ENCODE results near the gene NRXN2.
"Not testable (repeated sequence)": the region's sequence is repeated elsewhere in the genome, so short reads cannot be mapped to it uniquely, and the experiment has no call there.

NRXN2 gene

DNA sequence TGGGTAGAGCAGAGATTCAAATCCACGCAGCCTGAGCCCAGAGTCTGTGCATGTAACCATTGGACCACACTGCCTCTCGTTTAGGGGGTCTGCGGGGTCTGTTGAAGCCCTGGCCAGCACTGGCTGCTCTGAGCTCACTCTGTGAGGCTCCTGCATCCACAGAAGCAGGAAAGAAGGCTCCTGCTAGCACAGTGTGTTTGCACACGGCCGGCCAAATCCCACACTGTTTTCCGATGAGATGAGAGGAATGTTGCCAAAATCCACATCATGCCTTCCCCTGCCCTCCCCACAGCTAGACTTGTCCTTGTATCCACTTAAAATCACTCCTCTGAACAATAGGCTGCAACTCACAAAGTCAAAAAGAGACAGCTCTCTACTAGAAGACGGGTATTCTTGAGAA is 142.6 kb downstream of the NRXN2 start:
- no peak for DNase-seq

DNA sequence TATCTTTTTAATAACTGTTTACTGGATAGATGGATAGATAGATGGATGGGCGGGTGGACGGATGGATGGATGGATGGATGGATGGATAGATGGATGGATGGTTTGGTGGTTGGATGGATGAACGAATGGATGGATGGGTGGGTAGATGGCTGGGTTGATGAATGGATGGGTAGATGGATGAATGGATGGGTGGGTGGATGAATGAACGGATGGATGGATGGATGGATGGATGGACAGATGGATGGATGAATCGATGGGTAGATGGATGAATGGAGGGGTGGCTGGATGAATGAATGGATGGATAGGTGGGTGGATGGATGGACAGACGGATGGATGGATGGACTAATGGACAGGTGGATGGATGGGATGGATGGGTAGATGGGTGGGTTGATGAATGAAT is 145.8 kb downstream of the NRXN2 start:
- no peak for DNase-seq

DNA sequence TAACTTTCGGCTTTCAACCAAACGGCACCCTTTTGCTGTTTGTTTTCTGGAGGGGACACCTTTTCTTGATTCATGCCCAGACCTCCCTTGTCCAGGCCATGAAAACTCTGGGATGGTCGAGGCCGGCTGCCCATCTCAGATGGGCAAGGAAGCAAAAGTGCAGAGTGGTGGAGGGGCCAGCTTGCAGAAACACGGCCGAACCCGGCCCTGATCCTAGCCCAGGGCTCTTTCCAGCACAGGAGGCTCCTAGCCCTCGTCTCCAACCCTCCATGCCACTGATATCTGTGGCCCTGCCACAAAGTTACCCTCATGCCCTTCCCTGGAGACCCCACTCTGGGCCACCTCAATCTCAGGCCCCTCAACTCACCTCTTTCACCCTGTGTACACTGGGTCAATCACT is 150.9 kb downstream of the NRXN2 start:
- DNase-seq = no peak

DNA sequence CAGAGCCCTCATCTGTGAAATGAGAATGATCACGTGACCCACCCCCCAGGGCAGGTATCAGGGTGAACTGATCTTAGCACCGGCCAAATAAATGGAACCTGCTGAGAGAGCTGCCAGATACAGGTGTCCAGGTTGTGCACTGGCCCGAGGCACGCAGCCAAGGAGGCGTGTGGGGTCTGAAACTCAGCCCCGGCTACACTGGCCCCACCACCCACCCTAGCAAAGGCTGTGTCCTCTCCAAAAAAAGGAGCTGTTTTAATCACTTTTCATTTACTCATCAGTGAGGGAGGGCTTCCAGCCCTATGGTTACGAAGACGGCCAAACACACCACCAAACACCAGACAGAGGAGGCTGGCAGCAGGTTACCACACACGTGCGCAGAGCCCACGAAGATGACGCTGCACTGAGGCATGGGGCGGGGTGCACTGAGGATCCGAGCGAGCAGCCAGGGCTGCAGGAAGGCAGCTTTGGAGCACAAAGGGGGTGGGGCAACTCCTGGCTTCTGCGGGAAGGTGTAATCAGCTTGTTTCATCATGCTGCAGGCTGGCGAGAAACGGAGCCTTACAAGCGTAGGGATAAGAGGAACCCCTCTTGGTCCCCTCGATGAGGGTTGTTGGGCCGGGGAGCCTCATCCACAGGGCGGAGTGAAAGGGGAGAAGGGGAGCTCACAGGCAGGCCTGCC is 151.4 kb downstream of the NRXN2 start:
- no peak for DNase-seq

DNA sequence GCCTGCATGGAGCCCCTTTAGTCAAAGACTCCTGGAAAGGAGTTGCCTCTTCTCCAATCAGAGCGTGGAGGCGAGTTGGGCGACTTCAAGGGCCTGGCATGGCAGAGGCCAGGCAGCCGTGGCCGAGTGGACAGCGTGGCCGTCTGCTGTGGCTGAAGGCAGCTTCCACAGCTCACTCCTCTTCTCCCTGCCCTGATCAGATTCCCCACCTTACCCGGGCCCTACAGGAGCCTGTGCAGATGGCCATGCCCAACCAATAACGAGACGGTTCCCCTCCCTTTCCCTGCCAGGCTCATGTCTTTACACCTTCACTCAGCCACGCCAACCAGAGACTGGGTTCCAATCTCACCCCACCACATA is 152.0 kb downstream of the NRXN2 start:
- no peak for DNase-seq

DNA sequence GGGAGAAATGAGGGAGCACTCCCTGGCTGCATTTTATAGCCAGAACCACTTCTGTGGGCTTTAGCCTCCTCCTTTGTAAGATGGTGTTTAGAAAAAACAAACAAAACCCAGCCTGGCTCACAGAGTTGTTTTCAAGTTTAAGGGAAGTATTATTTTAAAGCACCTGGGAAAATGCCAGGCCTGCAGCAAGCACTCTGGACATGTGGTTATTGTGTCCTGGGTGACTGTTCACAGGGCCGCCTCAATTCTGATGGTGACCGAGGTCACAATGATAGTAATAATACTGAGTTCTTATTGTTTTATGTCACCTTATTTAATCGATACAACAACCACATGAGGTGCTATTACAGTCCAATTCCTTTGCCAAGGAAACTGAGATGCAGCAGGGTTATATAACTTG is 152.7 kb downstream of the NRXN2 start:
- DNase-seq = no peak

DNA sequence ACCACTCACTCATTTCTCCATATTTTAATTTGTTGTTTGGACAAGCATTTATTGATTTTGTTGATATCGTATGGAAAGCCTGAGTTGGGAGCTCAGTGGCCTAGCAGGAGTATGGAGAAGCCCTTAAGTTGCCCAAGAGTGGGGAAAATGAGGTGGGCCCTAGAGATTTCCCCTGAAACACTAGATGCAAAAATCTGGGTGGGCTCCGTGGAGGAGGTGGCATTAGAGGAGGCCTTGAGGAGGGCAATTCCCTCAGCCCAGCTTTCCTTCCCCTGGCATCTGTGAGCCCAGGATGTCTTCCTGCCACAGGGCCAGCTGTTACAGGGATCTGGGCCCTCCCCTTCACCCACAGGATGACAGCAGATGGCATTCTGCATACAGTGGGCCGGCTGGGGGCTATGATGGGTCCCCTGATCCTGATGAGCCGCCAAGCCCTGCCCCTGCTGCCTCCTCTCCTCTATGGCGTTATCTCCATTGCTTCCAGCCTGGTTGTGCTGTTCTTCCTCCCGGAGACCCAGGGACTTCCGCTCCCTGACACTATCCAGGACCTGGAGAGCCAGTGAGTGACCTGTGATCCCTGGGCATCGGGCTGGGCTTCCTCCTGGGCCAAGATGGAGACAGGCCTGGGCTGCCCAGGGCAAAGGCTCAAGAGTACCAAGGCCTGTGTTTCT is 153.6 kb downstream of the NRXN2 start:
- DNase-seq = no peak

DNA sequence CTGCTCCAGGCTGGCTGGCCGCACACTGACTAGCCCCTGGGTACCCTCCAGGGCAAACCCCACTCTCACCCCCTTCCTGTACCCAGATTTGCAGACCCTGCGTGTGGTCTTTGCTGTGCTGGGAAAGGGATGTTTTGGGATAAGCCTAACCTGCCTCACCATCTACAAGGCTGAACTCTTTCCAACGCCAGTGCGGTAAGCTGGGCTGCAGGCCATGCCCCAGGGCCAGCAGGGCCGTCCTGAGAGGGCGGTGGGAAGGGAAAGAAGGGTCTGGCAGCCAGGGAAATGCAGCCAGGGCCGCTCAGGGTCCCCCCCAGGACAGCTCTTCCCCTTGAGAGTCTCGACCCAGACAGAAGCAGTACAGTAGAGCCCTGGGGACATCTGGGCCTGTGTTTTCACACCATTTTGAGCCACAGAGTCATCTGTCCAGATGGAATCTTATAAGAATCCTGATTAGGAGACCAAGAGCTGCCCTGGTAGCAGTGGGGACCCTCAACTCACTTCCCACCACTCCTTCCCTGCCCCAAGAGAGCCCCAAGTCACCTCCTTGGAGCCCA is 154.3 kb downstream of the NRXN2 start:
- DNase-seq = no peak

DNA sequence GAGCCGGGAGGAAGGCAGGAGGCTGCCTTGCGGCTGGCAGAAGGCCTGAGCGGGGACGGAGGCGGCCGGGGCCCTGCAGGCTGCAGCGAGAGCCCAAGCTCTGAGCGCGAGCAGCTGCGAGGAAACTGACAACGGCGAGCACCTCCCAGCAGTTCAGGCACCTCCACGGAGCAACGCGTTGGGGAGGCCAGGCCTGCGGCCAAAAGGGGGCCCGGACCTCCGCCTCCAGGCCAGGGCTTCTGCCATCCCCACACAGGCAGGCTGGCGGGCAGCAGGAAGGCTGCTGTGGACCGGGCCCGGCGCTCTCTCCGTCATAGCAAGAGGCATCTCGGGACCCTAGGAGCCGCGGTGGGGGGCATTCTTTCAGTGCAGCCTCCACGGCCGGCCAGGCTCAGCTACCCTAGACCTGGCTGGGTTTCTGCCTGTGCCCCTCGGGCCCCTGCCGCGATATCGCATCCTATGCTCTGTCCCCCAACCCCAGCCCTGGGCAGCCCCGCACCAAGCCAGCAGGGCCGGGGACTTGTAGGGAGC is 154.9 kb downstream of the NRXN2 start:
- no peak for DNase-seq

DNA sequence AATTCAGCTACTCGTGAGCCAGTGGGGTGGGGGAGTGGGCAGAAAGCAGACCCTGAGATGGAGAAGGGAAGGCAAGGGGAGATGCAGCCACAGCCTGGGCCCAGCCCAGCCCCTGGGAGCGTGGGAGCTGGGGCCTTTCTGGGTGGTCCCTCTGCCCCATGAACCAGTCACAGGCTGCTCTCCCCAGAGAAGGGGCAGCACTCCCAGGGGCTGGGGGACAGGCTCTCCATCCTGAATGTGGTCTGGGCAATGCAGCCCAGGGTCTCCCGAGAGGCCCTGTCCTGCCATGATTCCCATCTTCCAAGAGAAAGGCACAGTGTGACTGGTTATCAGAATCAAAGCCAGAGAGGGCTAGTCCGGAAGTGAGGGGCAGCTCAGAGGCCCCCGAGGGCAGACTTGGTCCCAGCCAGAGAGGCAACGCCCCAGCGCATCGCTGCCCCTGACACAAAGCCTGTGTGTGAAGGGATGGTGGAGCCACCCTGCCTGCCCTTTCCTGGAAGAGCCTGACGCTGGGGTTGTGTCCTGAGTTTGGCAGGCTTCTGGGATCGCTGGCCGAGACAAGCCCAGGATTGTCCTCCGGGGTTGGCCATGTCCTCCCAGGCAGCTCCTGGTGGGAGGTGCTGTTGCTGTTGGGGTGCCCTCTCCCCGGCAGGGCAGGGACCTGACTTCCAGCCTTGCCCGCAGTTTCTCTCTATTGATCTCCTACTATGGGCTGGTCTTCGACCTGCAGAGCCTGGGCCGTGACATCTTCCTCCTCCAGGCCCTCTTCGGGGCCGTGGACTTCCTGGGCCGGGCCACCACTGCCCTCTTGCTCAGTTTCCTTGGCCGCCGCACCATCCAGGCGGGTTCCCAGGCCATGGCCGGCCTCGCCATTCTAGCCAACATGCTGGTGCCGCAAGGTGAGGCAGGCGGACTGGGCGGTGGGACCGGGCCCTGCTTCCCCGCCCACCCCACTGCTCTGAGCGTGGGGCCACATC is 155.8 kb downstream of the NRXN2 start:
- DNase-seq = no peak

DNA sequence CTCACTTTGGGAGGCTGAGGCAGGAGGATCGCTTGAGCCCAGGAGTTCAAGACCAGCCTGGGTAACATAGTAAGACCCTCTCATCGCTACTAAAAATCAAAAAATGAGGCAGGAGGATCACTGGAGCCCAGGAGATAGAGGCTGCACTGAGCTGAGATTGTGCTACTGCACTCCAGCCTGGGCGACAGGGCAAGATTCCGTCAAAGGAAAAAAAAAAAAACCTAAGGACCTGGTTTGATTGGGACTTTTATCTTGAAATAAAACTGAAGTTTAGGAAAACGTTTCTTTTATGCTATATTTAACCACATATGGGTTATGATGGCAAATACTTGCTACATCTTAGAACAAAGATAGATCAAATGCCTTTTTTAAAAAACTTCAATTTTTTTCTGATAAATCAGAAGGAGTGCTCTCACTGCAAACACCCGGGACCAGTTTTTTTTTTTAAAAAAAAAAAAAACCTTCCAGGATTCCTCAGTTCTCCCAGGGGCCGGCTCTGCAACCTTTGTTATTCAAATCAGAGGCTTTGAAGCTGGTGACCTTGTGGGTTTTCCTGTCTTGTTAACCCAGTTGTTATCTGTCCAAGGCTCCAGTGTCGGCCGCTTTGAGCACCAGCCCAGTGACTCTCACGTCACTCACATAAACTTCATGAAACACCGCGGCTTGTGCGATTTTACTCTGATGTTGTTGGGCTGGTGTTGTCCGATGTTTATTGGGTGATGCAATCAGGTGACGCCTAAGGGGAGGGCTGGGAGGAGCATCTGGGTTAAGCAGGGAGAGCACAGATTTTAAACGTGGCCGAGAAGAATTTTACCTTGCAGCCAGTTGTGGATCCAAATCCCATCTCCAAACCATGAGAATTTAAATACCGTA is 156.7 kb downstream of the NRXN2 start:
- DNase-seq = no peak

DNA sequence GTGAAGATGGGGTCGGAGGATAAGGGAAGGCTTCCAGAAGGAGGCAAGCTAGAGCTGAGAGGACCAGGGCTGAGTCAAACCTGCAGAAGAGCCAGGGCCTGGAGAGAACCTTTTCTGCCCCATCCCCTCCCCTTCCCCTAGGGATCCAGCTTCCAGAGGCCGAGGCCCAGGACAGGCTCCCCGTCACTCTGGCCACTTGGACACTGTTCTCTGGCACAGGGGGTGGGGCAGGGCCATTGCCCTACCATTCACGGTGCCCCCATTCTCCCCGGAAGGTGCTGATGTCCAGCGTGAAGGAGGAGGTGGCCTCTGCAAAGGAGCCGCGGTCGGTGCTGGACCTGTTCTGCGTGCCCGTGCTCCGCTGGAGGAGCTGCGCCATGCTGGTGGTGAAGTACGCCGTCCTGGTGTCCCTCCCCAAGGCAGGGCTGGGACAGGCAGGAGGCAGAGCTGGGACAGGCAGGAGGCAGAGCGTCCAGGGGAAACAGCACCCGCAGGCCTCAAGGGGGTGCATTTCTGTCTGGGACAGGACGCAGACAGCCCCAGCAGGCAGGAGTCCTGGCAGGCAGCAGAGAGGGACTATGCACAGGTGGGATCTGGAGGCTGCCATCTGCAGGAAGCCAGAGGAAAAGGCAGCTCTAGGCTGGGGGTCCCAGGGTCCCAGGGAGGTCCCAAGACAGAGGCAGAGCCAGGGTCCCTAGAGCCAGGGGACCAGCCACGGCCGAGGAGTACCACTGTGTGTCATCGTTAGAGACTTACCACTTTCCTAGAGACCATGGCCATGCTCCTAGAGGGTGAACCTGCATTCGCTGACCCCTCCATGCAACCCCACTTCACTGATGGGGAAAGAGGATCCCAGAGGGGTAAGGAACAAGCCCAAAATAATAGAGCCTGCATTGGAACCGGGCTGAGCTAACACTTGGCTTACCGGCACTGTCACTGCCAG is 157.8 kb downstream of the NRXN2 start:
- no peak for DNase-seq

DNA sequence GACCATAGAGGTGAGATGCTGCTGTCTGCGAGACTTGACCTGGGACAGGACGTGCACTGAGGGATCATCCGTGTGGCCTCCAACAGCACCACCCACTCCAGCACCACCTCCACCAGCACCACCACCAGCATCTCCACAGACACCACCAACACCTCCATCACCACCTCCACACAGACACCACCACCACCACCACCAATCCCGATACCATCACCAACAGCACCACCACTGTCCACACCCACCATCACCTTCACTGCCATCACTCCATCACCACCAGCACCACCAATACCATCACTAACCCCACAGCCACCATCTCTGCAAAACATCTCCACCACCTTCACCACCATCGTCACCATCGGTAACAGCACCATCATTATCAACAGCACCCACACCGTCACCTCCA is 158.6 kb downstream of the NRXN2 start:
- DNase-seq = no peak

DNA sequence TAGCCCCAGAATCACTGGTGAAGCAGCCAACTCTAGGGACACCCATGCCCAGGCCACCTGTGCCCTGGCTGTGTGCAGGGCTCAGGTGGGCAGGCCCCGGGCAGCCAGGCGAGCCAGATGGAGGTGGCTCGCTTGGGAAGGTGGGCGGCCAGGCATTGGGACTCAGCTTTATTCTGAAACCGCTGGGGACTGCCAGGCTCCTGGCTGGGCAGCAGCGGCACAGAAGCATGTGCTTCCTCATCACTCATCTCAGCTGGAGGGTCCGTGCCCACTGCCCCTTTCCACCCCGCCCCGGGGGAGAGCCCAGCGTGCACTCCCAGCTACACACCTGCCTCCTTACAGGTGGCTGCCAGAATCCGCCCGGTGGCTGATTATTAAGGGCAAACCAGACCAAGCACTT is 159.0 kb downstream of the NRXN2 start:
- DNase-seq = no peak

DNA sequence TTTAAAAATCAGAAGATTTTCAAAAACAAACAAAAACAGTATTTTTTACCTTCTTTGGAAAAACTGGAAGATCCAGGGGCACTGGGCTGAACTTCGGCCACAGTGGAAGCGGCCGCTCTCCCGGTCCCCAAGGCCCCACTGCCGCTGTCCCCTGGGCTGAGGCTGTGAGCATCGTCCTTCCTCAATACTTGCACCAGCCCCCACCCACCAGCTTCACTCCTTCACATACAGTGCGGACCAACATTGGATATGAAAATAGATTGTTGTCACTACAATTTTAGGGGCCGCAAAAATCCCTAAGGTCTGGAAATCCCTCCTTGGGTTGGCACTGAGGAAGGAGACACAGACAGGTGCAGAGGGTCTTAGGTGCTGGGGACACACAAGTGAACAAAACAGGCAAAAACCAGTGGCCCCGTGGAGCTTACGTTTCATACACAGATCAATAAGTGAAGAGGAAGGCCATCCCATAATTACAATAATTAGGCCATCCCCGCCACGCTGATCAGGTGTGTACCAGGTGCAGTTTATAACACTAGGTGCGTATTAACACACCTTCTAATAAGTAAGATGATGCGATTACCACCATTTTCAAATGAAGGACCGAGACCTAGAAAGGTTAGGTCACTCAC is 160.2 kb downstream of the NRXN2 start:
- DNase-seq = no peak

DNA sequence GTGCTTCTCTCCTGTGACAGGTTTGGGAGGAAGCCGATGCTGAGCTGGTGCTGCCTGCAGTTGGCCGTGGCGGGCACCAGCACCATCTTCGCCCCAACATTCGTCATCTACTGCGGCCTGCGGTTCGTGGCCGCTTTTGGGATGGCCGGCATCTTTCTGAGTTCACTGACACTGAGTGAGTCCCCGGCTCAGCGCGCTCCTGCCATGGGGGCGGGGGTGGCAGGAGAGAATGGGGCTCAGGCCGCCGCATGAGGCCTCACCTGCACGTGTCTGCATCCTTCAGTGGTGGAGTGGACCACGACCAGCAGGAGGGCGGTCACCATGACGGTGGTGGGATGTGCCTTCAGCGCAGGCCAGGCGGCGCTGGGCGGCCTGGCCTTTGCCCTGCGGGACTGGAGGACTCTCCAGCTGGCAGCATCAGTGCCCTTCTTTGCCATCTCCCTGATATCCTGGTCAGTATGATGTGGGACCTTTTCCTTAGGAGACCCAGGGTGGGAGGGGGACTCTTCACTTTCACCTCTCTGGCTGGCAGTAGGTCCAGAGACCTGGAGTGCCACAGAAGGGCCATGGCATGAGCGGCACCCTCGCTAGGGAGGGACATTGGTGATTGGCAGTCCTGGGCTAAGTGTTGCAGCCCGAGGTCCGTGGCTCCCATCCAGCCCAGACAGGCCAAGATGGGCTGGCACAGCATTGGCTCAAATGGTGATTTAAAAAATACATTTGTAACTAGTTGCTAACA is 160.8 kb downstream of the NRXN2 start:
- DNase-seq = no peak

DNA sequence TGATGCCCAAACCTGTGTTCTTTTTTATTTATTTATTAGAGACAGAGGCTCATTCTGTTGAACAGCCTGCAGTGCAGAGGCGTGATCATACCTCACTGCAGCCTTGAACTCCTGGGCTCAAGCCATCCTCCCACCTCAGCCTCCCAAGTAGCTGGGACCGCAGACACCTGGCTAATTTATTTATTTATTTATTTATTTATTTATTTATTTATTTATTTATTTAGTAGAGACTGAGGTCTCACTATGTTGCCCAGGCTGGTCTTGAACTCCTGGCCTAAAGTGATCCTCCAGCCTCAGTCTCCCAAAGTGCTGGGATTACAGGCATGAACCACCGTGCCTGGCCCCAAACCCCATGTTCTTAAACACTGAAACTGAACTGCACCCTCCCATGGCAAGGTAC is 161.6 kb downstream of the NRXN2 start:
- not testable (repeated sequence) for DNase-seq

DNA sequence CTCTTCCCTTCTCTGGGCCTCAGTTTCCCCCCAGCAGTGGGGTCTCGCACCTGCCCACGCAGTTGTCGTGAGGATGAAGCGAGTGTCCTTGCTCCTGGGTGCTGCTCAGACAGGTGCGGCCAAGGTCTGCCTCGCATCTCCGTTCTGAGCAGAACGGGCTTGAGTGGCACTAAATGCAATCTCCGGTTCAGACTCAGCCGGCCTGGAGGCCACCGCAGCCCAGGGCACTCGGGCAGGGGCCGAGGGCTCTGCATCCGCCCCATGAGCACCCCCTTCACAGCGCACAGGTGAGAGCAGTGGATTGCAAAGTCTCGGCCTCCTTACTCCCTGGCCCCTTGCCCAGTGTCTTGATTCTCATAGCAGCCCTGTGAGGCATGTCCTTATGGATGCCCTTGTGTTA is 162.1 kb downstream of the NRXN2 start:
- DNase-seq = no peak

DNA sequence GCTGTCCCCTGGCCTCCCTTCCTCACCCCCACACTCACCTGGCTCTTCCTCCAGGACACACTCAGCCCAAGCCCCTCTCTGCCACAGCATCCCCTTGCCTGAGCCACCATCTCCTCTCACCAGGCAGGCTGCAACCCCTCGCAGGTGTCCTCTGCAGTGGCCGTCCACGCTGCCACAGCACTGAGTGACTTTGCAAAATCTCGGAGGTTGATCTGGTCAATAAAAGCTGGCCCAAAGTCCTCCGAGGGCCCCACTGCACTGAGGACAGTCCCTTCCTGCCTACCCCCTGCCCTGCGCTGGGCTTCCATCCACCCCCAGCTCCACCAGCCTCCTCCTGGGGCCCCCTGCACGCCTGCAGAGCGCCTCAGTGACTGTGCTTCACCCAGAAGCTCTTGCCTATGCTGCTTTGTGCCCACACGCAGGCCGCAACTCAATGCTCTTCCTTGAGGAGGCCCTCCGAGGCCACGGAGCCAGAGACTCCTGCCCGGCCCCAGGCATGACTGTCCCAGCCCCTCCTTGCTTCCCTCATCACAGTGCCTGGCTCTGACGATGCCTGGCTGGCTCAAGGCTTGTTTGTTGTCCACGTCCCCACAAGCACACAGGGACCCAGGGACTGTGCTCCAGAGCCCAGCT is 162.7 kb downstream of the NRXN2 start:
- no peak for DNase-seq
